ENCODE data around the gene MAGEB17.
"Not testable (repeated sequence)": the region's sequence is repeated elsewhere in the genome, so short reads cannot be mapped to it uniquely, and the experiment has no call there.

MAGEB17 gene

GRCh38 chrX:16172391-16172790 lies 5.1 kb downstream of the MAGEB17 start:
- ATAC-seq (replicated peaks) (no peak), DNase-seq (no peak)
- peaks cover 0 to 3% of the 10 kb centered on the region in 2 donors for H3K9me3 Mint-ChIP-seq
- no peaks in the 10 kb centered on the region for H3K4me1 Mint-ChIP-seq
- no peaks in the 10 kb centered on the region for H3K36me3 Mint-ChIP-seq
- H3K4me3 Mint-ChIP-seq: no peak overlapping the region
- peaks cover 6 to 30% of the 10 kb centered on the region in 2 donors for H3K27me3 Mint-ChIP-seq
- no peak overlapping the region for H3K27ac Mint-ChIP-seq

- Mint-ChIP-seq H3K27ac (no peak overlapping the region), H3K4me3 (no peak overlapping the region), H3K27me3 (peaks cover 7 to 28% of the 10 kb centered on the region in 2 donors), H3K9me3 (peaks cover 0 to 3% of the 10 kb centered on the region in 2 donors), H3K4me1 (no peaks in the 10 kb centered on the region), H3K36me3 (no peaks in the 10 kb centered on the region)
- no peak for DNase-seq
- ATAC-seq (replicated peaks): no peak
Observed at GRCh38 chrX:16175329-16176061, 8.2 kb downstream of the MAGEB17 start.

GRCh38 chrX:16177260-16177659 lies 10.0 kb downstream of the MAGEB17 start:
- Mint-ChIP-seq H3K27me3 (peaks cover 15 to 37% of the 10 kb centered on the region in 2 donors), H3K36me3 (no peaks in the 10 kb centered on the region), H3K4me1 (no peaks in the 10 kb centered on the region), H3K9me3 (peaks cover 0 to 3% of the 10 kb centered on the region in 2 donors), H3K27ac (no peak overlapping the region), H3K4me3 (no peak overlapping the region)
- no peak for ATAC-seq (replicated peaks)
- no peak for DNase-seq

- H3K27ac Mint-ChIP-seq, DNase-seq: not testable (repeated sequence)
Observed at GRCh38 chrX:16183843-16184242, 16.6 kb downstream of the MAGEB17 start.

GRCh38 chrX:16185725-16186136 lies 18.4 kb downstream of the MAGEB17 start:
- DNase-seq (no peak), ATAC-seq (replicated peaks) (peak; percentile 84 to 98)
- Mint-ChIP-seq H3K36me3 (no peaks in the 10 kb centered on the region), H3K9me3 (no peaks in the 10 kb centered on the region), H3K4me3 (no peak overlapping the region), H3K27ac (no peak overlapping the region), H3K4me1 (peaks cover 2 to 12% of the 10 kb centered on the region in 2 donors), H3K27me3 (peaks cover 20 to 34% of the 10 kb centered on the region in 2 donors)

More at GRCh38 chrX:16183843-16184242, 16.6 kb downstream of the MAGEB17 start:
- Mint-ChIP-seq H3K27me3 (peaks cover 23 to 51% of the 10 kb centered on the region in 2 donors), H3K4me1 (peaks cover 2 to 12% of the 10 kb centered on the region in 2 donors)
- H3K4me3 Mint-ChIP-seq; H3K9me3 Mint-ChIP-seq; ATAC-seq (replicated peaks); H3K36me3 Mint-ChIP-seq: not testable (repeated sequence)

GRCh38 chrX:16186380-16187007 lies 19.2 kb downstream of the MAGEB17 start:
- ATAC-seq (replicated peaks) (no peak), DNase-seq (no peak)
- peaks cover 2 to 12% of the 10 kb centered on the region in 2 donors for H3K4me1 Mint-ChIP-seq
- H3K4me3 Mint-ChIP-seq: no peak overlapping the region
- no peaks in the 10 kb centered on the region for H3K9me3 Mint-ChIP-seq
- no peaks in the 10 kb centered on the region for H3K36me3 Mint-ChIP-seq
- H3K27ac Mint-ChIP-seq: no peak overlapping the region
- peaks cover 14 to 35% of the 10 kb centered on the region in 2 donors for H3K27me3 Mint-ChIP-seq

- H3K9me3 Mint-ChIP-seq: no peaks in the 10 kb centered on the region
- H3K27me3 Mint-ChIP-seq: peaks cover 14 to 35% of the 10 kb centered on the region in 2 donors
- DNase-seq: no peak
Observed at GRCh38 chrX:16187024-16187760, 19.9 kb downstream of the MAGEB17 start.

GRCh38 chrX:16188687-16189086 lies 21.4 kb downstream of the MAGEB17 start:
- no peaks in the 10 kb centered on the region for H3K9me3 Mint-ChIP-seq
- no peak overlapping the region for H3K27ac Mint-ChIP-seq
- peaks cover 2 to 12% of the 10 kb centered on the region in 2 donors for H3K4me1 Mint-ChIP-seq
- H3K36me3 Mint-ChIP-seq: no peaks in the 10 kb centered on the region
- ATAC-seq (replicated peaks): no peak
- no peak for DNase-seq
- peaks cover 4 to 25% of the 10 kb centered on the region in 2 donors for H3K27me3 Mint-ChIP-seq
- H3K4me3 Mint-ChIP-seq: no peak overlapping the region

More at GRCh38 chrX:16187024-16187760, 19.9 kb downstream of the MAGEB17 start:
- no peak for ATAC-seq (replicated peaks)
- Mint-ChIP-seq H3K27ac (no peak overlapping the region), H3K4me1 (peaks cover 2 to 12% of the 10 kb centered on the region in 2 donors), H3K4me3 (no peak overlapping the region), H3K36me3 (no peaks in the 10 kb centered on the region)

GRCh38 chrX:16191605-16192004 lies 24.3 kb downstream of the MAGEB17 start:
- no peaks in the 10 kb centered on the region for H3K9me3 Mint-ChIP-seq
- no peak for DNase-seq
- no peaks in the 10 kb centered on the region for H3K36me3 Mint-ChIP-seq
- peaks cover 0 to 1% of the 10 kb centered on the region in 2 donors for H3K4me1 Mint-ChIP-seq
- ATAC-seq (replicated peaks): no peak
- H3K4me3 Mint-ChIP-seq: no peak overlapping the region
- peaks cover 0 to 16% of the 10 kb centered on the region in 2 donors for H3K27me3 Mint-ChIP-seq
- no peak overlapping the region for H3K27ac Mint-ChIP-seq

GRCh38 chrX:16196829-16197228 lies 29.5 kb downstream of the MAGEB17 start:
- Mint-ChIP-seq H3K9me3 (no peaks in the 10 kb centered on the region), H3K4me1 (peaks cover 0 to 1% of the 10 kb centered on the region in 2 donors), H3K4me3 (no peak overlapping the region), H3K27ac (no peak overlapping the region), H3K27me3 (peaks cover 0 to 28% of the 10 kb centered on the region in 2 donors), H3K36me3 (no peaks in the 10 kb centered on the region)
- no peak for ATAC-seq (replicated peaks)
- DNase-seq: no peak

GRCh38 chrX:16199343-16199742 lies 32.1 kb downstream of the MAGEB17 start:
- peaks cover 0 to 3% of the 10 kb centered on the region in 2 donors for H3K9me3 Mint-ChIP-seq
- no peak for DNase-seq

GRCh38 chrX:16202943-16203342 lies 35.7 kb downstream of the MAGEB17 start:
- Mint-ChIP-seq H3K27me3 (peaks cover 0 to 18% of the 10 kb centered on the region in 2 donors), H3K27ac (no peak overlapping the region), H3K9me3 (peaks cover 0 to 3% of the 10 kb centered on the region in 2 donors), H3K4me3 (no peak overlapping the region), H3K36me3 (no peaks in the 10 kb centered on the region), H3K4me1 (no peaks in the 10 kb centered on the region)
- DNase-seq (no peak), ATAC-seq (replicated peaks) (no peak)

More at GRCh38 chrX:16199343-16199742, 32.1 kb downstream of the MAGEB17 start:
- ATAC-seq (replicated peaks): no peak
- Mint-ChIP-seq H3K4me1 (peaks cover 0 to 1% of the 10 kb centered on the region in 2 donors), H3K36me3 (no peaks in the 10 kb centered on the region), H3K4me3 (no peak overlapping the region), H3K27ac (no peak overlapping the region), H3K27me3 (peaks cover 0 to 26% of the 10 kb centered on the region in 2 donors)

GRCh38 chrX:16204538-16204937 lies 37.3 kb downstream of the MAGEB17 start:
- Mint-ChIP-seq H3K27ac (no peak overlapping the region), H3K27me3 (peaks cover 0 to 11% of the 10 kb centered on the region in 2 donors), H3K9me3 (peaks cover 0 to 3% of the 10 kb centered on the region in 2 donors), H3K4me3 (no peak overlapping the region), H3K4me1 (no peaks in the 10 kb centered on the region), H3K36me3 (no peaks in the 10 kb centered on the region)
- DNase-seq (no peak), ATAC-seq (replicated peaks) (no peak)

- Mint-ChIP-seq H3K9me3 (peaks cover 0 to 3% of the 10 kb centered on the region in 2 donors), H3K4me1 (no peaks in the 10 kb centered on the region), H3K27ac (no peak overlapping the region), H3K27me3 (peaks cover 0 to 4% of the 10 kb centered on the region in 2 donors), H3K36me3 (no peaks in the 10 kb centered on the region), H3K4me3 (no peak overlapping the region)
- ATAC-seq (replicated peaks) (no peak), DNase-seq (no peak)
Observed at GRCh38 chrX:16205840-16206239, 38.6 kb downstream of the MAGEB17 start.
